ENCODE measurements around the gene TRIM58. TPM values are rescaled to one million over a fixed set of nuclear protein-coding genes. Genes with fewer than 3 reads are reported as not detected.

TRIM58 gene
- total and polyA plus RNA-seq, 9 of the 15 experiments (the other 6 are each of a cell fraction or from before 2014, with no cell fraction given) = 3.8 to 19.1 (median 7.2) TPM

GRCh38 chr1:247849616-247850015 is 7.4 kb upstream of the TRIM58 start:
- H3K9me1 ChIP-seq (ENCODE audit: control insufficient read depth, insufficient read depth, low read length) = no peaks in the 10 kb centered on the region
- in situ Hi-C loops (cut with MboI) = no loop called here
- H3K27ac ChIP-seq (ENCODE audit: extremely low read depth, low read depth, low read length) = no peak overlapping the region
- H2AFZ ChIP-seq (ENCODE audit: low read depth, low read length) = no peak overlapping the region
- peaks cover 2 to 32% of the 10 kb centered on the region in 2 experiments; a peak in 3 of 5 replicates for H3K4me1 ChIP-seq (replicated peaks in 1 of 2; ENCODE audit: control insufficient read depth in 2 of 2, insufficient read depth in 2 of 2, low read length in 2 of 2)
- H3K27me3 ChIP-seq (ENCODE audit: control insufficient read depth in 2 of 2, insufficient read depth in 2 of 2, low read length in 2 of 2) = no peaks in the 10 kb centered on the region; a peak in 1 of 5 replicates
- ATAC-seq (no peak), FAIRE-seq (no peak), DNase-seq (ENCODE audit: extremely low read depth in 1 of 4, low spot score in 3 of 4) (no peak)
- POLR2A ChIA-PET = no interaction called here
- 14% methylated on average over 1 of the region's 1 CpG for WGBS (ENCODE audit: insufficient coverage, low coverage, missing lambda C conversion rate)
- CTCF ChIA-PET (ENCODE audit: low intra/inter-chr PET ratio) = no interaction called here
- BruUV-seq (replicated peaks) = no TSS peak
- peaks cover 3% of the 10 kb centered on the region; the same call in 1 of the 2 replicates for H3K9me3 ChIP-seq (replicated peaks; ENCODE audit: control insufficient read depth, insufficient read depth, low read depth, low read length)
- TF ChIP-seq ZNF408 (CRISPR knock-in tag; IDR thresholded peaks at IDR 0.05; ENCODE audit: low read depth) (no peak), FUS (optimal IDR thresholded peaks at IDR 0.05; ENCODE audit: low read depth, low read length) (no peak), KAT7 (CRISPR knock-in tag; IDR thresholded peaks at IDR 0.05; ENCODE audit: borderline replicate concordance) (no peak), SMAD3 (CRISPR knock-in tag; conservative IDR thresholded peaks at IDR 0.05) (no peak), AFF1 (IDR thresholded peaks at IDR 0.05; ENCODE audit: low read depth in 1 of 2, partially characterized antibody in 2 of 2) (no peak), DPF2 (IDR thresholded peaks at IDR 0.05) (no peak), E2F1 (CRISPR knock-in tag; IDR thresholded peaks at IDR 0.05) (no peak), HOXB6 (CRISPR knock-in tag; IDR thresholded peaks at IDR 0.05; ENCODE audit: borderline replicate concordance) (no peak), CREB5 (CRISPR knock-in tag; IDR thresholded peaks at IDR 0.05) (no peak), GATAD2A (IDR thresholded peaks at IDR 0.05) (no peak), PHF21A (IDR thresholded peaks at IDR 0.05; ENCODE audit: borderline replicate concordance, low read depth) (no peak), ZEB2 (IDR thresholded peaks at IDR 0.05) (no peak), SRF (CRISPR knock-in tag; IDR thresholded peaks at IDR 0.05) (no peak), RBM39 (optimal IDR thresholded peaks at IDR 0.05; ENCODE audit: low read depth, low read length) (no peak), TCF7L2 (IDR thresholded peaks at IDR 0.05; ENCODE audit: low read depth, low read length) (no peak)
- H4K20me1 ChIP-seq (replicated peaks; ENCODE audit: control insufficient read depth, insufficient read depth, low read length) = no peaks in the 10 kb centered on the region
- H3K4me3 ChIP-seq = no peak overlapping the region
- no peaks in the 10 kb centered on the region for H3K36me3 ChIP-seq (ENCODE audit: control insufficient read depth, insufficient read depth, low read length)
- no peaks in the 10 kb centered on the region for H3K79me2 ChIP-seq (ENCODE audit: control insufficient read depth, insufficient read depth, low read length)
- intact Hi-C loops (cut with micrococcal nuclease) = loop anchor here (10.0 kb wide), 1 partner anchor 475 kb away; no protein-coding TSS in a partner anchor
- no peak overlapping the region for H3K4me2 ChIP-seq (ENCODE audit: insufficient read depth, low read length)
- no peak overlapping the region for H3K9ac ChIP-seq (ENCODE audit: insufficient read depth in 1 of 2, low read depth in 2 of 2, low read length in 2 of 2)
